ENCODE results near the gene LCAT. TPM values are rescaled to one million over a fixed set of nuclear protein-coding genes. Genes with fewer than 3 reads are reported as not detected.
A peak's percentile ranks its signal among the peaks of the same experiment; 100 is the strongest.

LCAT gene
- total and polyA plus RNA-seq, 9 of the 15 experiments (the other 6 are each of a cell fraction or from before 2014, with no cell fraction given): 0.46 to 21.0 (median 5.0) TPM

- TF ChIP-seq NKRF (IDR thresholded peaks at IDR 0.05; ENCODE audit: borderline replicate concordance) (peak; percentile 69; the same call in 1 of the 2 replicates), SMAD1 (IDR thresholded peaks at IDR 0.05; ENCODE audit: low read depth, low read length, partially characterized antibody) (no peak), CHCHD3 (CRISPR knock-in tag; IDR thresholded peaks at IDR 0.05) (no peak), ZNF280A (IDR thresholded peaks at IDR 0.05; ENCODE audit: low read depth, partially characterized antibody) (no peak), RBBP5 (IDR thresholded peaks at IDR 0.05; ENCODE audit: borderline replicate concordance, insufficient read depth, low read length, poor library complexity, severe bottlenecking) (peak; percentile 98), NCOA1 (IDR thresholded peaks at IDR 0.05; ENCODE audit: low read depth) (no peak), CREB1 (IDR thresholded peaks at IDR 0.05) (peak; percentile 98), CREB1 (CRISPR knock-in tag; IDR thresholded peaks at IDR 0.05) (peak; percentile 95), ZBTB12 (CRISPR knock-in tag; IDR thresholded peaks at IDR 0.05) (peak; percentile 90), ZNF436 (CRISPR knock-in tag; IDR thresholded peaks at IDR 0.05) (no peak), ZNF347 (CRISPR knock-in tag; IDR thresholded peaks at IDR 0.05; ENCODE audit: low read depth) (no peak), RBM14 (IDR thresholded peaks at IDR 0.05; ENCODE audit: borderline replicate concordance, insufficient read depth, low read depth, low read length) (no peak), RBM39 (optimal IDR thresholded peaks at IDR 0.05; ENCODE audit: low read depth, low read length) (no peak), HNRNPUL1 (IDR thresholded peaks at IDR 0.05; ENCODE audit: low read length) (no peak), ZNF431 (CRISPR knock-in tag; IDR thresholded peaks at IDR 0.05) (no peak), SMAD2 (IDR thresholded peaks at IDR 0.05; ENCODE audit: low read depth, low read length) (no peak), ZNF23 (CRISPR knock-in tag; IDR thresholded peaks at IDR 0.05) (no peak), NCOA4 (IDR thresholded peaks at IDR 0.05; ENCODE audit: partially characterized antibody) (no peak), PURB (CRISPR knock-in tag; IDR thresholded peaks at IDR 0.05; ENCODE audit: low read depth) (no peak), BRCA1 (IDR thresholded peaks at IDR 0.05) (no peak), BRCA1 (CRISPR knock-in tag; IDR thresholded peaks at IDR 0.05) (no peak), NCOA6 (IDR thresholded peaks at IDR 0.05) (no peak), ZKSCAN3 (CRISPR knock-in tag; IDR thresholded peaks at IDR 0.05) (no peak), COPS2 (conservative IDR thresholded peaks at IDR 0.05) (no peak), ZC3H4 (CRISPR knock-in tag; IDR thresholded peaks at IDR 0.05; ENCODE audit: borderline replicate concordance) (no peak)
Measured at GRCh38 chr16:67892899-67893742, 50.8 kb downstream of the LCAT start, which contains the start of gene PSKH1 (continued).
